ENCODE data around the gene TCF4.

DNA sequence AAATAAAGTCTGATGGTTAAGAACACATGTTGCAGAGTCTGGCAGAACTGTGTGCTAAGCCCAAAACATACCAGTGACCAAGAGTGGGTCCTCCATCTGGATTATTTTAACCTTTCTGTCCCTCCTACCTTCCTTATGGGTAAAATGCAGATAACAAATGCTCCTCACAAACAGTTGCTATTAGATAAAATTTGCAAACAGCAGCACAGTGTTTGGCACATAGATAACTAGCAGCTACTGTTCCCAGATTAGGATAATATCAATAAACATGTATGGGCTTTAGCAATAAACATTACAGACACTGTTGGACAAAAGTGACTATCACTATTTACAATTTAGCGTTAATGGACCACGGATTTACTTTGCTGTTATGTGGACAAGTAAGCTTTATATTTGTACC, 154.9 kb downstream of the TCF4 start:
- TF ChIP-seq, protein P1, sequence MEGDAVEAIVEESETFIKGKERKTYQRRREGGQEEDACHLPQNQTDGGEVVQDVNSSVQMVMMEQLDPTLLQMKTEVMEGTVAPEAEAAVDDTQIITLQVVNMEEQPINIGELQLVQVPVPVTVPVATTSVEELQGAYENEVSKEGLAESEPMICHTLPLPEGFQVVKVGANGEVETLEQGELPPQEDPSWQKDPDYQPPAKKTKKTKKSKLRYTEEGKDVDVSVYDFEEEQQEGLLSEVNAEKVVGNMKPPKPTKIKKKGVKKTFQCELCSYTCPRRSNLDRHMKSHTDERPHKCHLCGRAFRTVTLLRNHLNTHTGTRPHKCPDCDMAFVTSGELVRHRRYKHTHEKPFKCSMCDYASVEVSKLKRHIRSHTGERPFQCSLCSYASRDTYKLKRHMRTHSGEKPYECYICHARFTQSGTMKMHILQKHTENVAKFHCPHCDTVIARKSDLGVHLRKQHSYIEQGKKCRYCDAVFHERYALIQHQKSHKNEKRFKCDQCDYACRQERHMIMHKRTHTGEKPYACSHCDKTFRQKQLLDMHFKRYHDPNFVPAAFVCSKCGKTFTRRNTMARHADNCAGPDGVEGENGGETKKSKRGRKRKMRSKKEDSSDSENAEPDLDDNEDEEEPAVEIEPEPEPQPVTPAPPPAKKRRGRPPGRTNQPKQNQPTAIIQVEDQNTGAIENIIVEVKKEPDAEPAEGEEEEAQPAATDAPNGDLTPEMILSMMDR (optimal IDR thresholded peaks at IDR 0.05 in 1 of 3, IDR thresholded peaks at IDR 0.05 in 1 of 3, conservative IDR thresholded peaks at IDR 0.05 in 1 of 3; ENCODE audit: extremely low read depth in 1 of 3, insufficient read depth in 2 of 3, low read length in 3 of 3), result no peak
- no peak for TF ChIP-seq EZH2 (IDR thresholded peaks at IDR 0.05; ENCODE audit: low read length)

Measured in keratinocyte (primary cell).